Transverse colon (tissue), 4 donors: Measurements from ENCODE around the gene JAKMIP1.

Source experiments
- POLR2A ChIP-seq: fragments of 450-650 bp; IDR thresholded peaks from one replicate; pipeline ENCODE4 v1.6.1; 2016; ENCODE audit warnings: antibody characterized with exemption, mild to moderate bottlenecking, moderate library complexity
- POLR2AphosphoS5 ChIP-seq, 3 donors: sonication (generic); formaldehyde crosslinking; IDR thresholded peaks; one replicate each; pipeline ENCODE4 v1.6.1; 2016; ENCODE audit warnings: antibody characterized with exemption in 3 of 3
- TF ChIP-seq, protein P1 (sequence below), 5 experiments: fragments of 200-600 bp in 3 of 5; fragments of 450-650 bp in 2 of 5; sonication (generic) in 3 of 5; IDR thresholded peaks; 1 replicate in 2 of 5; 2 replicates in 3 of 5; pipeline ENCODE4 v1.5.1; 2016 to 2017; ENCODE audit warnings: antibody characterized with exemption in 5 of 5, inconsistent platforms in 3 of 5, mild to moderate bottlenecking in 2 of 5, moderate library complexity in 1 of 5

GRCh38 chr4:6011686-6012085 lies 188.7 kb downstream of the JAKMIP1 start:
- TF ChIP-seq, protein P1, sequence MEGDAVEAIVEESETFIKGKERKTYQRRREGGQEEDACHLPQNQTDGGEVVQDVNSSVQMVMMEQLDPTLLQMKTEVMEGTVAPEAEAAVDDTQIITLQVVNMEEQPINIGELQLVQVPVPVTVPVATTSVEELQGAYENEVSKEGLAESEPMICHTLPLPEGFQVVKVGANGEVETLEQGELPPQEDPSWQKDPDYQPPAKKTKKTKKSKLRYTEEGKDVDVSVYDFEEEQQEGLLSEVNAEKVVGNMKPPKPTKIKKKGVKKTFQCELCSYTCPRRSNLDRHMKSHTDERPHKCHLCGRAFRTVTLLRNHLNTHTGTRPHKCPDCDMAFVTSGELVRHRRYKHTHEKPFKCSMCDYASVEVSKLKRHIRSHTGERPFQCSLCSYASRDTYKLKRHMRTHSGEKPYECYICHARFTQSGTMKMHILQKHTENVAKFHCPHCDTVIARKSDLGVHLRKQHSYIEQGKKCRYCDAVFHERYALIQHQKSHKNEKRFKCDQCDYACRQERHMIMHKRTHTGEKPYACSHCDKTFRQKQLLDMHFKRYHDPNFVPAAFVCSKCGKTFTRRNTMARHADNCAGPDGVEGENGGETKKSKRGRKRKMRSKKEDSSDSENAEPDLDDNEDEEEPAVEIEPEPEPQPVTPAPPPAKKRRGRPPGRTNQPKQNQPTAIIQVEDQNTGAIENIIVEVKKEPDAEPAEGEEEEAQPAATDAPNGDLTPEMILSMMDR (IDR thresholded peaks at IDR 0.05), result no peak
- TF ChIP-seq POLR2AphosphoS5 (IDR thresholded peaks at IDR 0.05), result no peak
- TF ChIP-seq POLR2A, result no peak
